Measurements from ENCODE around the gene KCNJ5. TPM values are rescaled to one million over a fixed set of nuclear protein-coding genes. Genes with fewer than 3 reads are reported as not detected.

KCNJ5 gene
- polyA plus RNA-seq, 1 donor (not counting 4 experiments of a cell fraction or from before 2014, with no cell fraction given): 0.59 TPM

DNA sequence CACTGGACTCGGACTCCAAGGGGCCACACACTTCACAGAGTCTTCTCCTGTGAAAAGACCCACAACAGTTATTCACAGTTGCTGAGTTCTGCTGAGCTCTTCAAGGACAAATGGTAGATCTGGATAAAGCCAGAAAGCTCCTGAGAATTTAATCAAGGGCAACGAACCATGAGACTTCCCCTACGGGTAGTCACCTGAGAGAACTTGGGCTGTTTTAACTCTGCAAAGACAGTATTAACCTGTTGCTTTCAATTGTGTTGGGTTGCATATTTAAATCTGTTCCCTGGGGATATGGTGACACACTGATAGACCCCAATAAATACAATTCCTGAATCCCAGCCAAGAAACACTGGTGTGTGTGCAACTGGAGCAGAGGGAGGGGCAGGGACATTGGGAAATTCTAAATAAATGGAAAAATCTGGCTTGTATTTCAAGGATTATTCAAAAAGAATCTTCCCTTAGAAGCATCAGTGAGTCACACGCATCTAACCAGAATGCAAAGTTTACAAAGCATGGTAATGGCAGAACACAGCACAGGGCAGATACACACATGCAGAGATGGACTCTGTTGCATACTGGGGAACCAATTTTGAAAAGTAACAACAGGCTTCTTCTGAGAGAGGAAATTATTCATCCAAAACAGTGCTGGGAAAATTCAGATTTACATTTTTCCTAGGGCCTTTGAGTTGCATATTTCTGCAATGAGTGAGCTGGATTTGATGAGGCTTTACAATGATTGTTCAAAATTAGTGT is 28.1 kb upstream of the KCNJ5 start:
- Histone ChIP-seq H2AFZ (ENCODE audit: control insufficient read depth, low read length) (no peak overlapping the region), H3K27me3 (ENCODE audit: control insufficient read depth, extremely low read depth, insufficient read depth, low read length) (no peaks in the 10 kb centered on the region), H3K79me2 (ENCODE audit: control insufficient read depth, insufficient read depth, low read length) (no peaks in the 10 kb centered on the region), H3K9me3 (ENCODE audit: control insufficient read depth, low read depth, low read length) (no peaks in the 10 kb centered on the region), H3K9ac (ENCODE audit: control insufficient read depth, extremely low read depth, insufficient read depth, low read length) (no peak overlapping the region), H3K9me1 (ENCODE audit: control insufficient read depth, extremely low read depth, insufficient read depth, low read length) (no peaks in the 10 kb centered on the region), H3K27ac (ENCODE audit: control insufficient read depth, insufficient read depth, low read length) (no peak overlapping the region), H4K20me1 (ENCODE audit: control insufficient read depth, extremely low read depth, insufficient read depth, low read length) (no peaks in the 10 kb centered on the region), H3K4me3 (ENCODE audit: control insufficient read depth in 2 of 3, extremely low read depth in 1 of 3, insufficient read depth in 2 of 3, low read depth in 1 of 3, low read length in 3 of 3) (no peak overlapping the region), H3K4me2 (ENCODE audit: control insufficient read depth, extremely low read depth, insufficient read depth, low read depth, low read length) (peak overlapping the region; percentile 3), H3K4me1 (ENCODE audit: control insufficient read depth, extremely low read depth, insufficient read depth, low read length) (peaks cover 13% of the 10 kb centered on the region), H3K36me3 (ENCODE audit: control insufficient read depth in 2 of 2, extremely low read depth in 1 of 2, insufficient read depth in 2 of 2, low read length in 2 of 2) (no peaks in the 10 kb centered on the region)
- no peak for DNase-seq (ENCODE audit: low read depth, low spot score)
- no peak for TF ChIP-seq EZH2 (IDR thresholded peaks at IDR 0.05; ENCODE audit: low read length)
- dilution Hi-C loops (cut with MboI; ENCODE audit: extremely low pct_ligation_motif_present, low sequenced_read_pairs): no loop called here
- peak; percentile 76 for FAIRE-seq

DNA sequence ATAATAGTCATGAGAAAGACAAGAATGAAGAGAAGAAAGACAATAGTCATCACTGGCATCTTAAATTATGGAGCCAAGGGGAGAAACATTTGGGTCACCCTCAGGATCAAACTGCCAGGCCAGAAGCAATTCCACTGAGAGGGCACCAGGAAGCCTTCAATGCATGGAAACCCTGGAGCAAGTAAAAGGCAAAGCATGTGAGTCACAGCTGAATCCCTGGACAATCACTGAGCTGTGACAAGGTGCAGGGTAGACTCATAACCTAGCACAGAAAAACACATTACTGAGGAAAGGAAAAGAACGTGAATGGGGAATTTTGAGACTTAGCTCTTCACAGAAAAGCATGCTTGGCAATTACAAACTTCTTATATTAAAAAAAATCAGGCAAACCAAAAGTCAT is 25.7 kb upstream of the KCNJ5 start:
- Histone ChIP-seq H3K4me2 (ENCODE audit: control insufficient read depth, extremely low read depth, insufficient read depth, low read depth, low read length) (no peak overlapping the region), H2AFZ (ENCODE audit: control insufficient read depth, low read length) (no peak overlapping the region), H3K27ac (ENCODE audit: control insufficient read depth, insufficient read depth, low read length) (no peak overlapping the region), H3K27me3 (ENCODE audit: control insufficient read depth, extremely low read depth, insufficient read depth, low read length) (no peaks in the 10 kb centered on the region), H3K9me3 (ENCODE audit: control insufficient read depth, low read depth, low read length) (no peaks in the 10 kb centered on the region), H4K20me1 (ENCODE audit: control insufficient read depth, extremely low read depth, insufficient read depth, low read length) (no peaks in the 10 kb centered on the region), H3K9me1 (ENCODE audit: control insufficient read depth, extremely low read depth, insufficient read depth, low read length) (no peaks in the 10 kb centered on the region), H3K79me2 (ENCODE audit: control insufficient read depth, insufficient read depth, low read length) (no peaks in the 10 kb centered on the region), H3K4me3 (ENCODE audit: control insufficient read depth in 2 of 3, extremely low read depth in 1 of 3, insufficient read depth in 2 of 3, low read depth in 1 of 3, low read length in 3 of 3) (no peak overlapping the region), H3K4me1 (ENCODE audit: control insufficient read depth, extremely low read depth, insufficient read depth, low read length) (peaks cover 13% of the 10 kb centered on the region), H3K9ac (ENCODE audit: control insufficient read depth, extremely low read depth, insufficient read depth, low read length) (no peak overlapping the region), H3K36me3 (ENCODE audit: control insufficient read depth in 2 of 2, extremely low read depth in 1 of 2, insufficient read depth in 2 of 2, low read length in 2 of 2) (no peaks in the 10 kb centered on the region)
- dilution Hi-C loops (cut with MboI; ENCODE audit: extremely low pct_ligation_motif_present, low sequenced_read_pairs): no loop called here
- peak; percentile 26 for FAIRE-seq
- no peak for TF ChIP-seq CTCF (optimal IDR thresholded peaks at IDR 0.05 in 1 of 3, IDR thresholded peaks at IDR 0.05 in 1 of 3, conservative IDR thresholded peaks at IDR 0.05 in 1 of 3; ENCODE audit: extremely low read depth in 1 of 3, insufficient read depth in 2 of 3, low read length in 3 of 3)
- no peak for TF ChIP-seq EZH2 (IDR thresholded peaks at IDR 0.05; ENCODE audit: low read length)
- DNase-seq (ENCODE audit: low read depth, low spot score): no peak

DNA sequence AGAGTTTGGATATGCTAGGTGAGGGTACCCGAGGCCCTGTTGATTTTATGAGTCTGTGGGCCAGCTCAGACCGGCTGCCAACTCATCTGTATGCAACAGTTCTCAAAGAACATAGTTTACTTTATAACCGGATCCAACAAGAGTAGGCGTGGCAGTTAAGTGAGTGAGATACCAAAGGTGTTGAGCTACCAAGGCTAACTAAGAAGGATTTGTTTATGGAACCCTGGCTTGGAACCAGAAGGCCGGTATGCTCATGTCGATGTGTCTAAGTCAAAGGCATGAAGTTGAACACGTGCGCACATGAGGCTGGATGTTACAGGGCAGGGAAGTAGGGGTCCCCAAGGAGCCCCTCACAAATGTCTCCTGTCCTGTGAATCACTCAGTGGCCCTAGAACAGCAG is 23.9 kb upstream of the KCNJ5 start, which contains the start of gene KCNJ1:
Gene KCNJ1, minus strand, starts transcription at position 20 of the 400 bp plus-strand sequence. CDS start 27,053 bp downstream, outside the sequence.
- Histone ChIP-seq H3K4me3 (ENCODE audit: control insufficient read depth in 2 of 3, extremely low read depth in 1 of 3, insufficient read depth in 2 of 3, low read depth in 1 of 3, low read length in 3 of 3) (no peak within 1 kb of the TSS), H3K4me1 (ENCODE audit: control insufficient read depth, extremely low read depth, insufficient read depth, low read length) (peaks cover 13% of the 10 kb centered on the region), H3K9me3 (ENCODE audit: control insufficient read depth, low read depth, low read length) (no peaks in the 10 kb centered on the region), H3K27me3 (ENCODE audit: control insufficient read depth, extremely low read depth, insufficient read depth, low read length) (no peaks in the 10 kb centered on the region), H3K36me3 (ENCODE audit: control insufficient read depth in 2 of 2, extremely low read depth in 1 of 2, insufficient read depth in 2 of 2, low read length in 2 of 2) (no peaks in the 10 kb centered on the region), H3K4me2 (ENCODE audit: control insufficient read depth, extremely low read depth, insufficient read depth, low read depth, low read length) (no peak within 1 kb of the TSS), H3K27ac (ENCODE audit: control insufficient read depth, insufficient read depth, low read length) (no peak within 1 kb of the TSS), H3K9ac (ENCODE audit: control insufficient read depth, extremely low read depth, insufficient read depth, low read length) (no peak within 1 kb of the TSS), H3K9me1 (ENCODE audit: control insufficient read depth, extremely low read depth, insufficient read depth, low read length) (no peaks in the 10 kb centered on the region), H2AFZ (ENCODE audit: control insufficient read depth, low read length) (no peak within 1 kb of the TSS), H4K20me1 (ENCODE audit: control insufficient read depth, extremely low read depth, insufficient read depth, low read length) (no peaks in the 10 kb centered on the region), H3K79me2 (ENCODE audit: control insufficient read depth, insufficient read depth, low read length) (no peaks in the 10 kb centered on the region)
- TF ChIP-seq EZH2 (IDR thresholded peaks at IDR 0.05; ENCODE audit: low read length): no peak
- TF ChIP-seq CTCF (optimal IDR thresholded peaks at IDR 0.05 in 1 of 3, IDR thresholded peaks at IDR 0.05 in 1 of 3, conservative IDR thresholded peaks at IDR 0.05 in 1 of 3; ENCODE audit: extremely low read depth in 1 of 3, insufficient read depth in 2 of 3, low read length in 3 of 3): no peak
- DNase-seq (ENCODE audit: low read depth, low spot score): no peak
- FAIRE-seq: no peak
- dilution Hi-C loops (cut with MboI; ENCODE audit: extremely low pct_ligation_motif_present, low sequenced_read_pairs): no loop called here
